Left ventricle myocardium inferior (tissue), 1 donor: ENCODE results near the gene NT5DC4. TPM values are rescaled to one million over a fixed set of nuclear protein-coding genes. Genes with fewer than 3 reads are reported as not detected.
"Not testable (repeated sequence)": the region's sequence is repeated elsewhere in the genome, so short reads cannot be mapped to it uniquely, and the experiment has no call there.

Experiments used
- DNase-seq: peaks from one replicate; pipeline ENCODE4 v3.0.0-alpha.2; 2020
- H3K27ac ChIP-seq: fragments of 200-600 bp; replicated peaks from 2 replicates; pipeline ENCODE4 v1.8.0; 2021
- H3K27me3 ChIP-seq: fragments of 200-600 bp; 2 replicates; pipeline ENCODE4 v1.8.0; 2021; ENCODE audit warnings: low read depth
- H3K36me3 ChIP-seq: fragments of 200-600 bp; 2 replicates; pipeline ENCODE4 v1.8.0; 2021
- H3K4me1 ChIP-seq: fragments of 200-600 bp; 2 replicates; pipeline ENCODE4 v1.8.0; 2021
- H3K4me3 ChIP-seq: fragments of 200-600 bp; 2 replicates; pipeline ENCODE4 v1.8.0; 2021; ENCODE audit warnings: mild to moderate bottlenecking, moderate library complexity
- H3K9me3 ChIP-seq: fragments of 200-600 bp; replicated peaks from 2 replicates; pipeline ENCODE4 v1.8.0; 2021
- CTCF ChIP-seq: fragments of 200-600 bp; IDR thresholded peaks from 2 replicates; pipeline ENCODE4 v1.8.0; 2021; ENCODE audit warnings: antibody characterized with exemption, mild to moderate bottlenecking, borderline replicate concordance
- intact Hi-C: fragments of 100-400 bp; cut with micrococcal nuclease; formaldehyde crosslinking; loops from one replicate; pipeline ENCODE4 v1.11.0; 2022
- total RNA-seq: library from RNA; stranded (reverse); fragmentation: NEBNext Ultra II Directional; extraction: Animal tissue kit (Norgen Biotek cat#: 25700); gene quantifications from one replicate; pipeline ENCODE4 v1.2.1, GENCODE V29; 2021
- donor health status: DM: no; HTN: yes; CAD: no; lungs with severe emphysema.

NT5DC4 gene
- total RNA-seq, 1 donor from 2014 or later: not detected

- intact Hi-C loops: no loop called here
- DNase-seq: no peak
- Histone ChIP-seq H3K4me3 (no peak overlapping the region), H3K27me3 (peaks cover 28% of the 10 kb centered on the region), H3K36me3 (no peaks in the 10 kb centered on the region), H3K27ac (no peak overlapping the region), H3K4me1 (no peaks in the 10 kb centered on the region), H3K9me3 (peaks cover 3% of the 10 kb centered on the region)
- TF ChIP-seq CTCF: no peak
These were observed 7.3 kb upstream of the NT5DC4 start for GRCh38 chr2:112713585-112713925.

- DNase-seq: no peak
- no peaks in the 10 kb centered on the region for H3K4me1 ChIP-seq
- H3K9me3 ChIP-seq: peaks cover 3% of the 10 kb centered on the region
- H3K4me3 ChIP-seq: no peak overlapping the region
- H3K36me3 ChIP-seq: no peaks in the 10 kb centered on the region
- TF ChIP-seq CTCF: no peak
- H3K27me3 ChIP-seq: peaks cover 28% of the 10 kb centered on the region
- intact Hi-C loops: no loop called here
- no peak overlapping the region for H3K27ac ChIP-seq
These were observed 6.9 kb upstream of the NT5DC4 start for GRCh38 chr2:112713926-112714325.

- intact Hi-C loops: no loop called here
- no peak for TF ChIP-seq CTCF
These were observed 6.5 kb upstream of the NT5DC4 start for GRCh38 chr2:112714331-112714730.

GRCh38 chr2:112714836-112715631 lies 5.8 kb upstream of the NT5DC4 start:
- Histone ChIP-seq H3K36me3 (no peaks in the 10 kb centered on the region), H3K4me1 (no peaks in the 10 kb centered on the region), H3K27ac (no peak overlapping the region), H3K4me3 (no peak overlapping the region), H3K9me3 (peaks cover 3% of the 10 kb centered on the region), H3K27me3 (peaks cover 27% of the 10 kb centered on the region)
- TF ChIP-seq CTCF: no peak
- DNase-seq: no peak
- intact Hi-C loops: no loop called here

More at GRCh38 chr2:112714331-112714730, 6.5 kb upstream of the NT5DC4 start:
- H3K27ac ChIP-seq: no peak overlapping the region
- no peaks in the 10 kb centered on the region for H3K4me1 ChIP-seq
- peaks cover 3% of the 10 kb centered on the region for H3K9me3 ChIP-seq
- no peaks in the 10 kb centered on the region for H3K36me3 ChIP-seq
- no peak overlapping the region for H3K4me3 ChIP-seq
- H3K27me3 ChIP-seq: peaks cover 28% of the 10 kb centered on the region
- no peak for DNase-seq

- H3K4me3 ChIP-seq, intact Hi-C loops, H3K4me1 ChIP-seq, H3K27ac ChIP-seq, H3K36me3 ChIP-seq, DNase-seq, H3K9me3 ChIP-seq: not testable (repeated sequence)
- peaks cover 22% of the 10 kb centered on the region for H3K27me3 ChIP-seq
These were observed 4.7 kb upstream of the NT5DC4 start for GRCh38 chr2:112716094-112716493.

- H3K27ac ChIP-seq, H3K4me1 ChIP-seq, H3K4me3 ChIP-seq, H3K9me3 ChIP-seq, DNase-seq, intact Hi-C loops, H3K36me3 ChIP-seq: not testable (repeated sequence)
- peaks cover 17% of the 10 kb centered on the region for H3K27me3 ChIP-seq
These were observed 3.9 kb upstream of the NT5DC4 start for GRCh38 chr2:112716826-112717352.
